HG03139 (cell line): Measurements from ENCODE around the gene PSMB7.
"Not testable (repeated sequence)": the region's sequence is repeated elsewhere in the genome, so short reads cannot be mapped to it uniquely, and the experiment has no call there.

Source experiments
- ATAC-seq: cut with Tn5 transposase; IDR thresholded peaks from one replicate; pipeline ENCODE4 v1.9.1; 2021; ENCODE audit not compliant: unreplicated experiment

The PSMB7 gene

DNA sequence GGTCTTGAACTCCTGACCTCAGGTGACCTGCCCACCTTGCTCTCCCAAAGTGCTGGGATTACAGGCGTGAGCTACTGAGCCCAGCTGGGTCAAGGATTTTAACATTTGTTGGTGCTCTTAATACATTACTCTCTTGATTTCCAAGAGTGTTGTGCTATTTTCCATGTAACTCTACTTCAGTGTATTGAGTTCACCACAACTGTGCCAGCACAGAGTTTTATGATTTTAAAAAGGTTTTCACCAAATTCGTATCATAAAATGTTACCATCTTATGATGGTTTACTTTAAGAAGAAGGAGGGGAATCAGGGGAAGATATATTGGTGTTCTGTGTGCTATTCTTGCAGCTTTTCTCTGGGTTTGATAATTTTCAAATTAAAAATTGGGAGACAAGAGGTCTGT lies 28.4 kb upstream of the PSMB7 start:
- no peak for ATAC-seq

DNA sequence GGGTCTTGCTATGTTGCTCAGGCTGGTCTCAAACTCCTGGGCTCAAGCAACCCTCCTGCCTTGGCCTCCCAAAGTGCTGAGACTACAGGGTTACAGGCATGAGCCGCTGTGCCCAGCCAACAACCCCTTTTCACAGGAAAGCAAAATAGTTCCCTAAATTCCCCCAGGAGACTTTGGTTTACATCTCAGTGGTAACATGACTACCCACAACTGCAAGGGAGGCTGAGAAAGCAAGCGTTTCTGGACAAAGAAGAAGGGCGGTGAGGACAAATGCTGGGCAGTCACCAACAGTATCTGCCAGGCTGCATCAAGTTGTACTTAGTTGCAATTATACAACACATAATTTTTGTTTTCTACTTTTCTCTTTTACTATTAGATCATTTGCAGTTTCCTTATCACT lies 27.6 kb upstream of the PSMB7 start:
- no peak for ATAC-seq

DNA sequence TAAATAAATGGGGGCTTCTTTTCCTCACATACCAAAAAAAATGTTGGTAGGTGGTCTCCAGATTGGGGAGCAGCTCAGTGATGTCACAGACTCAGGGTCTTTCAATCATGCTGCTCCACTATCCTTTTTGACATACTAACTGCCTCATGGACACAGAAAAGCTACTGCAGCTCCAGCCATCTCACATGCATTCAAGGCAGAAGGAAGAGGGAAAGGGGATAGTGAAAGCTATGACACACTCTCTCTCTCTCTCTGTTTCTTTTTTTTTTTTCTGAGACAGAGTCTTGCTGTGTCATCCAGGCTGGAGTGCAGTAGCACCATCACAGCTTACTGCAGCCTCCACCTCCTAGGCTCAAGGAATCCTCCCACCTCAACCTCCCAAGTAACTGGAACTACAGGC lies 27.1 kb upstream of the PSMB7 start:
- no peak for ATAC-seq

DNA sequence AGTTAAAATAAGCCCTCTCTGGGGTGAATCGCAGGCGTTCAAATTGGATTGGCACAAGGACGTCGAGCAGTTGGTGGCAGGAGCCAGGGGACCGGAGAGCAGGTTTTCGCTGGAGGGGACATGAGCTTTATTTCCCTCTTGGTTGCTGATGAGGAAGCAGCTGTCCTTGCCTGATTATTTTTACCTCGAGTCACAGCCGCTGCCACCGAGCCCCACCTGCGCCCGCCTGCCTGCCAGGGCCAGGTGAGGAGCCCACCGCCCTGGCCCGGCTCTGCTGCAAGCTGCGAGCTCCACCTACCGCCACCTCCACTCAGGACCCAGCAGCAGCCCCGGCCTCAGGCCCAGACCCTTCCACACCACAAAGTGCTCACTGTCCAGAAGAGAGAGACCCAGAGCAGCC lies 26.0 kb upstream of the PSMB7 start:
- ATAC-seq = no peak

DNA sequence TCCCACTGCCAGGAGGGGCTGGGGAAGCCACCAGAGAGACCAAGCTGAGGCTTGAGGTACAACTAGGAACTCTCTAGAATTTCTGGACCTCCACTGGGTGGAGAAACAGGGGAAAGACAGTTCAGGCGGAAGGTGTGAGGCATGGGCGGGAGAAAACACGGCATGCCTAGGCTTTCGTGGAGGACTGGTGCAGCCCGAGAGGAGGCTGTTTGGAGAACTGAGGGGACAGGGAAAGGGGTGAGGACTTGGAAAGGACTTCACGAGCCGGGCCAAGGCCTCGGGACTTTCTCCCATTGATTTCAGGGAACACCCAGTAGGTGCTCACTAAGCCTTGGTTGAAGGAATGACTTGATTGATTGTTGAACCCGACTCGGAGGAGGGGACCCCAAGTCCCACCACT lies 25.5 kb upstream of the PSMB7 start:
- no peak for ATAC-seq

DNA sequence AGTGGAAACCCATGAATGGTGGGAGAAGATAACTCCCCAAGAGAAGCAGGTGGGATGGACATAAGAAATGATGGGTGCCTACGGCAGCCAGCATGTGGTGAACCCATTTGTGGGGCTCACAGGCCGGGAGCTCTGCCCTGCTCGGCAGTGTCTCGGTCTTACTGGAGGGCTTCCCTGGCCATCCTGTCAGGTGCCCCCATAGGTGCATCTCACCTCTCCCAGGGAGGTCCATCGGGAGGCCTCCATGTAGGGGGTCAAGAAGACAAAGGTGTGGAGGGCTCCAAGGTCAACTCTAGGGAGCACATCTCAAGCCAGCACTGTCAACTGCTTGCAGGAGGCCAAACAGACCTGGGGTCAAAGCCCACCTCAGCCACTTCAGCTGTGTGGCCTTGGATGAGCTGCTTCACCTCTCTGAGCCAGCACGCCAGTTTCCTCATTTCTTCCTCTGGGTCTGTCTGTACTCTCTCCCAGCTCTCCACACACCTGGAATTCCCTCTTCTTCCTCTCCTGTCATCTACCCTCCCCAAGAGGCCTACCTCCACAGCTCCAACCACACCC lies 24.5 kb upstream of the PSMB7 start:
- ATAC-seq = no peak

DNA sequence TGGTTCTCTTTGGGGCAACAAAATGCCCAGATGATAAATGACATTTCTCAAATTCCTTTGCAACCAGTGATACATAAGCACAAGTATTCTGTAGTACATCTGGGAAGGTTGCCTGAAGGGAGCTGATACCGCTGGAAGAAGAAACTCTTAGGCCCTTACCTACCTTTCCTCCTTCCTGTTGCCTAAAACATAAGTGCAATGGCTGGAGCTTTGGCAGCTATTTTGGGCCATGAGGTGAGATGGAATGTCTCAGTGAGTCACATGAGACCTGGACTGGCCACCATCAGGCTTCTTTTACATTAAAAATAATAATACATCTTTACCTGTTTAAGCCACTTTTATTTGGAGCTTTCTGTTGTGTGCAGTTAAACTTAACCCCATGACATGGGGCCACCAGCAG lies 23.8 kb upstream of the PSMB7 start:
- no peak for ATAC-seq

DNA sequence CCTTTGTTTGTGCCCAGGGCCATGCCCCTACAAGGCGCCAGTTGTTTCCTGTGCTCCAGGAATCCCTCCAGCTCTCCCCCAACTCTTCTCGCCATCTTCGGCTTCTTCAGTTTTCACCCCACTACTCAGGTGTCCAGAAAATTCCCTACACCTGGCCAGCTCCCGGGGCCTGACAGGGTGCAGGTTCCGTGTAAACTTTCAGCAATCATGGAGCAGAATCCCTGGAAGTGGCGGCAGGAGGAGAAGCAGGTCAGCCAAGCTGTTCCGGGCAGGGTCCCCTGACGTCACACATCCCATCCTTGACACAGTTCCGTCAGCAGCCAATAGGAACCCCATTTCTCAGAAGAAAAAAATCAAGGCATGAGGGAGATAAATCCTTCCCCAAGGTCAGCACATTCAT lies 22.8 kb upstream of the PSMB7 start:
- ATAC-seq = no peak

DNA sequence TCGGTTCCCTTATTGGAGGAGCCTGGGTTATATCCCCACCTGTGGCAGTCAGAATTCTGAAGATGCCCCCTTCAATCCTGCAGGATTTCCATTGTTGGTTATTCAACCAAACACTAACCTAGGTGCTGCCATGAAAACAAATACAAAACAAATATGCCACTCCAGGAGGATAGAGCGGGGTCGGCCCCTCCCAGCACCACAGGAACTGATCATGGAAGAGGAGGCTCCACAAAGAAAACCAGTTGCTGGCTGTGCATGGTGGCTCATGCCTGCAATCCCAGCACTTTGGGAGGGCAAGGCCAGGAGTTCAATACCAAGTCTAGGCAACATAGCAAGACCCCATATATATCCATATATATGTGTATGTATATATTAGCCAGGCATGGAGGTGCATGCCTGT lies 21.8 kb upstream of the PSMB7 start:
- no peak for ATAC-seq

DNA sequence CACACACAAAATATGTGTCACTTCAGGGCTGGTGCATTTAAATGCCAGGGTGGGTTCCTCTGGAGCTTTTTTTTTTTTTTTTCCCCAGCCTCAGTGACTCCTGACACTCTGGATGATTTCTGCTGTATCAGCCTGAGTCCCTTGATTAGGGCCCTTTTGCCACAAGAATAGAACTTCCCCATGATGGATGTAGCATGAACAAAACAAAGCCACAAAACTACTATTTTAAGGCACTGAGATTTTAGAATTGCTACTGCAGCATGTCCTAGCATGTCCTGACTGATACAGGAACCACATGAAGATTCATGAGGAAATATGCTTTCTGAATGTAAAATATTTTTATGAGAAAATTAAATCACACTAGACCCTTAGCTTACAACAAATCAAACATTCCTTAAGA lies 21.1 kb upstream of the PSMB7 start:
- ATAC-seq = no peak

DNA sequence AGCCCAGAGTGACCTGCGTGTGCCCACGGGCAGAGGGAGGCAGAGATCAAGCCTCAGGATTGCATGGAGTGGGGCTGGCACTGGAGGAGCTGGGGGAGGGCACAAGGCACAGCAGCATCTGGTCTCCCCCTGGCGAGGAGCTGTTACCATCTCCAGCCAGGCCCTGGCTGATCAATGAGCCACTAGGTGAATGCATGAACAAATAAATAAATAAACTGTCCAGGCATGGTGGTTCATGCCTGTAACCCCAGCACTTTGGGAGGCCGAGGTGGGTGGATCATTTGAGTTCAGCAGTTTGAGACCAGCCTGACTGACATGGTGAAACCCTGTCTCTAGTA lies 14.3 kb upstream of the PSMB7 start:
- ATAC-seq = no peak

DNA sequence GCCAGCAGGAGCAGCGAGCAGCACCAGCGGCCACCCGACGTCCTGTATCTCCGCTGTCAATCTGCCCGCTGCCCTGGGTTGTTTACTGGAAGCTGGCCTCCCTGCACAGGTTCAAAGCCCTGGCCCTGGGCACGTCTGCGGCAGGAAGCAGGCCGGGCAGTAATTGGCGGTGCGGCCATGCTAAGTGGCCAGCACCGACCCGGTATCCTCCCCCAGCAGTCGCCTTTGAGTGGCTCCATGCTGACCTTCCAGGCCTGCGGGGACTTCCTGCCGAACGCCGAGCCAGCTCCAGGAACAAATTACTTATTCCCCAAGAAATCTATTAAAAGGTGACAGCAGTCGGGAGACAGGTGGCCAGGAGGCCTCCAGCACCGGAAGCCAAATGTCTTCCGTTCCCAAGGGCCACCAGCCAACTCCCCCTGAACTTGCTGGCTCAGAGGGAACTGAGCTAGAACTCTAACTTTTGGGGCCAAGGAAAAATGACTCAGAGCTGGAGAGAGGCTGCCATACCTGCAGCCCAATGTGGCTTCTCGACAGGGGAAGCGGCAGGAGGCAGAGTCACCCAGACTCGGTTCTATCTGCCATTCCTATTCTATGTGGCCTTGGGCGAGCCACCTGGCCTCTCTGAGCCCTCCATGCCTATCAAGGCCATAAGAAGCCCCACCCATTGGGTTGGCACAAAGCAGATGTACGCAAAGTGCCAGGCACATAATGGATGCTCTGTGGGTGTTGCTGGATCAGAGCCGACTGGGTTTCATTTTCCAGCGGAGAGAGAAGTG lies 13.7 kb upstream of the PSMB7 start:
- no peak for ATAC-seq

DNA sequence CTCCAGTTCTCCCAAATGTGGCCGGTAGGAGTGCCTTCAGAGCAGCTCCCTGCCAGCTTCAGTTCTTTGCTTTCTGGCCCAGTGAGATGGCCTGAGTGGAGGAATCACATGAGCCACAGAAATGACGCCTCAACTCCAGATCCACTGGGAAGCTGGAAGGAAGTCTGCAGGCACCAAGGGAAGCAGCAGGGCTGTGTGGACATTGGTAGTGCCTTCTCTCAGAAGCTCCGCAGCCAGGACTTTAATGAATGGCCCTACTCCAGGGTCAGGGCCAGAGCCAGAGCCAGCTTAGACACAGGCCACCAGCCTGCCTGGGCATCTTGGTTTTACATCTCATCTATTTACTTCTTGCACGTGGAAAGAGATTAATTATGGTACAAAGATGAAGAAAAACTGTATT lies 12.0 kb upstream of the PSMB7 start:
- no peak for ATAC-seq

DNA sequence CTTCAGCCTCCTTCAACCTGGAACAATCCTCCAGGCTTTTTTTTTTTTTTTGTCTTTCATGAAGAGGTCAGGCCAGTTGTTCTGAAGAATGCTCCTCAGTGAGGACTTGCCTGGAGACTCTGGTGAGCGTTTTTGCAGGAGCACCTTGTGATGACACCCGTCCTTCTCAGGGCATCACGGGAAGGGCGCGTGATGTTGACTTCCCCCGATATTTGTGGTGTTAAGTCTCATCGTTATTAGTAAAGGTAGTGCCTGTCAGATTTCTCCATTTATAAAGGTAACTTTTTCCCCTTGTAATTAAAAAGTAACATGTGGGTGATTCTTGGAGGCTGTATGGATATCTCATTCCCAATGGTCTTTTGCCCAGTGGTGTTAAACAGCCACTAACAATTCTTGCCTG lies 11.1 kb upstream of the PSMB7 start:
- no peak for ATAC-seq

DNA sequence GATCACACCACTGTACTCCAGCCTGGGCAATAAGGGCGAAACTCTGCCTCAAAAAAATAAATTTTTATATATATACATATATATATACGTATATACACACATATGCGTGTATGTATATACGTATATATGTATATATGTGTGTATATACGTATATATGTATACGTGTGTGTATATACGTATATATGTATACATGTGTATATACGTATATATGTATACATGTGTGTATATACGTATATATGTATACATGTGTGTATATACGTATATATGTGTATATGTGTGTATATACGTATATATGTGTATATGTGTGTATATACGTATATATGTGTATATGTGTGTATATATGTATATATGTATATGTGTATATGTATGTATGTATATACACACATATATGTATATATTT lies 10.5 kb upstream of the PSMB7 start:
- not testable (repeated sequence) for ATAC-seq

DNA sequence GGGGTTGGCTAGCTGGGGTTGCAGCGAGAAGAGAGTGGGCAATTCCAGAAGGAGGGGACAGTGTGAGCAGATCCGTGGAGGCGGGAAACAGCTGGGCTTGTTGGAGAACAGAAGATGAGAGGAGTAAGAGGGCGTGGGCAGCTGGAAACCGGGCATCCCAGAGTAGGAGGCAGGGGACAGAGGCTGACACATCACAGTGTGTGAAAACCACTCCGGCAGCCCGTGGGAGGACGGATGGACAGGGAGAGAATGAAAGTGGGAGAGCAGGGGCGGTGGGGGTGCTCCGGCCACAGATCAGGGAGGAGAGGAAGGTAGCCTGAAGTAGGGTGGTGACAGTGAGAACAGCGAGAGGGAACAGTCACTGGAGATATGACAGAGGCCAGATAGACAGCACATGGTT lies 8.3 kb upstream of the PSMB7 start:
- no peak for ATAC-seq

DNA sequence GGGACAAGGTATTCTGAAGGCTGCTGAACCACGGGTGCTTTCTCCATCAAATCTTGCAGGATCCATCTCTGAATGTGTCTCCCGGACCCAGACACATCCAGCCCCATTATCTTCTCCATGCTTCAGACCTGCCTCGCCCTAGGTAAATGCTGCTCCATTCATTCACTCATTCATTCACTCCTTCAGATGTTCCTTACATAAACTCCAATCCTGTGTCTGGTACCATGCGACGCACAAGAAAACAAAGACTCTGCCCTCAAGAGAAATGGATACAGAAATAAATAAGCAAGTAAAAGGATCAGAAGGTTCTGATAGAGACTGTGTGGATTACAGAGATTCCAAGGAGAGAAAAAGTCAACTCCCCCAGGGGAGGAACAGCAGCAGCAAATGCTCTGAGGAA lies 7.9 kb upstream of the PSMB7 start:
- ATAC-seq = no peak

DNA sequence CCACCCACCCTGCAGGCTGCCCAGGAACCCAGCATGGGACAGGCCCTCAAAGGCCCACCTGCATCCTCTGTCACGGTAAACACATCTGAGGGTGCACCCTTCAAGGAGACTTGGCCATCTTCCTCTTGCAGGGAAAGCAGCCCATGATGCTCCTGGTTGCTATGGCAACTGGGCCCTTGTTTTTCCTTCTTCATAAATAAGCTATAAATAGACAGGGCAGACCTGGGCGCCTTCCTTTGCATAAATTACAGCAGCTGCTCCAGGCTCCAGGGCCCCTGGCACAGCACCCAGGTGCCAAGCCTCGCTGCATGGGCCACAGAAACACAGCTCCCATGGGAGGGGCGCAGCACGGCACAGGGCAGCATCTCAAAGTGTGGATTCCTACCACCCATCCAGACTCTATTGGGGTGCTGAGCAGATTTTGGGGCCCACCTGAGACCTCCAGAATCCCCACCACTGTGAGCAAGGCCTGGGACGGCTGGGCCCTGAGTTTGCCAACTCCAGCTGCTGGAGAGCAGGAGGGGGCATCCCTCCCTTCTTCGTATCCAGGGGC lies 5.8 kb upstream of the PSMB7 start:
- no peak for ATAC-seq

DNA sequence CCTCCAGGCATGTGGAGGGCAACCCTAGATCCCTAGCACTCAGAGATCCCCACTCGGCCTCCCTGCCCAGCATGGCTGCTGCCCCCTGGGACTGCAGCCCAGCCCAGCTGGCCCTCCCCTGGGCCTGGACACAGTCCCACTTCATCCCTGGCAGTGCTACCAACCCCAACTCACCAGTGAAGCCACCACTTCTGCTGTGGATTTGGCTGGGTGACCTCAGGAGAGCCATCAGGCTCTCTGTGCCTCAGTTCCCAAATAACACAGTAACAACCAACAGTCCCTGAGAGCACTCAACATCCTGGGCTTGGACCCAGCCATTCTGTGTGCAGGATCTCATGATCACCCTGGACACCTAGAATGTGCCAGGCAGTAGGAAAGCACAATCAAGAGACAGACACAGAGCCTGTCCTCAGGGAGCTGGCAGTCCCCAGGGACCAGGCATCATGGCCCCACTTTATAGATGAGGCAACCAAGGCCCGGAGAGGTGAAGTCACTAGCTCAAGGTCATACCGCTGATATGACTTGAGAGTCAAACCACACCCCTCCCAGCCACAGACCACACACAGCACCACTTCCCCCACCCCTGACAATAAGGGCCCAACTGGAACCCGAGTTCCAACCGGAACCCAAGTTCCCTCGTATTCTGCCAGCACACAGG lies 4.7 kb upstream of the PSMB7 start:
- no peak for ATAC-seq

DNA sequence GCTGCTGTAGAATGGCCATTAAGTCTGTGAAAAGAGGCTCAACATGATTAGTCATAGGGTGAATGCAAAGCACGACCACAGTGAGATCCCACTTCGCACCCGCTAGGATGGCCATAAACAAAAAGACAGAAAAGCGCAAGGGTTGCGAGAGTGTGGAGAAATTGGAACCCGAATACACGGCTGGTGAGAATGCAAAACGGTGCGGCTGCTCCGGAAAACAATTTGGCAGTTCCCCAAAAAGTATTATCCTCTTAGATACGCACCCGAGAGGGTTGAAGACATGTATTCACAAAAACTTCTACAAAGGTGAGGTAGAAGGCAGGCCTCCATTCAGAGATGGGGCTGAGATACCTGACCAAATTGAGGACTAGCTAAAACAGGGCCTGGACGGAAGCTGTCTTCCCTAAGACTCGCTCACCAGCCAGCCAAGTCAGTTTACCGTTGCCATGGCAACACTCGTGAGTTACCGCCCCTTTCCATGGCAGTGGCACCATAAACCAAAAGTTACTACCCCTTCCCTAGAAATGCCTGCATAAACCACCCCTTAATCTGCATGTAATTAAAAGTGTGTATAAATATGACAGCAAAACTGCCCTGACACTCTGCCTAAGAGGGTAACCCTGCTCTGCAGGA lies 726 bp upstream of the PSMB7 start:
- ATAC-seq = no peak

DNA sequence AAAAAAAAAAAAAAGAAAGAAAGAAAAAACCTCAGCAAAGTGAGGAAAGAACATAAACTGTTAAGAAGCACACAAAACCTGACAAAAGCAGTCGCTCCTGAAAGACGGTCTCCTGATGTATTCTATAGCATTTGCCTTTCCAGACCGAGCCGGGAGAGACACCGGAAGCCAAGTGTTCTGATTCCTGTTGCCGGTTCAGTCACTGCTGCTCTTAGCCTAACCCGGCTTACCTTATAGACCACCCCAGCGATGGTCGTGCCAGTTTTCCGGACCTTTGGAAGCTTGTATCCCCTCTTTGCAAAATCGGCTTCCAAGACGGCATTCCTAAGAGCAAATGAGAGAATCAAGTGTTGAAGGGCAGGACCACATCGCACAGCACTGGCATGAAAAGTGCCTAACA lies 630 bp downstream of the PSMB7 start:
- ATAC-seq = no peak

DNA sequence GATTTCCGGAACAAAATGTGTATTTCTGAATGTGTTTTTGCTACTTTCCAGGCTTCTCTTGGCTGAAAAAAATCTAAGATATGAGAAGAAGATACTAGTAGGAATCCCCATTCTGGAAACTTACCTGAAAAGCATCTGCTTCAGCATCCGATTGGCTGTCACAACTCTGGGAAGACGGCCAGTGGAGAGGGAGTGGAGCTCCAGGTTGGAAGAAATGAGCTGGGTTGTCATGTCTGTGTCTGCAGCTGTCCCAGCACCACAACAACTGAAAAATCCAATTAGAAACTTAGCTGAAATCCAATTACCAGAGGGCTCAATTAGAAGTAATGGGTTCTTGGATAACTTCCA lies 3.0 kb downstream of the PSMB7 start:
- ATAC-seq = no peak
